Measurements from ENCODE around the gene MTHFD1L.

Gene MTHFD1L

GRCh38 chr6:150914372-150914771, 48.9 kb downstream of the MTHFD1L start:
- TF ChIP-seq EZH2phosphoT487 (conservative IDR thresholded peaks at IDR 0.05; ENCODE audit: low read length) (no peak), CTCF (IDR thresholded peaks at IDR 0.05; ENCODE audit: insufficient read depth, low read length, poor library complexity, severe bottlenecking) (no peak)
- Histone ChIP-seq H3K9me3 (ENCODE audit: insufficient read depth, low read length) (no peaks in the 10 kb centered on the region), H3K4me2 (ENCODE audit: low read depth, low read length, poor library complexity, severe bottlenecking) (no peak overlapping the region), H4K20me1 (ENCODE audit: low read depth, low read length) (no peaks in the 10 kb centered on the region), H2AFZ (ENCODE audit: low read depth, low read length, severe bottlenecking) (no peak overlapping the region), H3K36me3 (ENCODE audit: low read length) (peaks cover 14% of the 10 kb centered on the region; the same call in 1 of the 2 replicates), H3K27ac (ENCODE audit: low read depth, low read length) (no peak overlapping the region), H3K4me3 (ENCODE audit: insufficient read depth, low read length, poor library complexity, severe bottlenecking) (no peak overlapping the region), H3K27me3 (ENCODE audit: low read length) (no peaks in the 10 kb centered on the region), H3K9ac (ENCODE audit: low read length) (no peak overlapping the region), H3K79me2 (ENCODE audit: insufficient read depth, low read length) (no peaks in the 10 kb centered on the region), H3F3A (ENCODE audit: insufficient read depth) (no peaks in the 10 kb centered on the region; the same call in 1 of the 2 replicates), H3K9me2 (replicated peaks; ENCODE audit: insufficient read depth, low read length) (no peaks in the 10 kb centered on the region)

- H3K27ac ChIP-seq (ENCODE audit: low read depth, low read length), result no peak overlapping the region
Observed at GRCh38 chr6:150915131-150915879, 49.8 kb downstream of the MTHFD1L start.

GRCh38 chr6:150915880-150916265, 50.4 kb downstream of the MTHFD1L start:
- Histone ChIP-seq H3K36me3 (ENCODE audit: low read length) (peaks cover 12% of the 10 kb centered on the region; the same call in 1 of the 2 replicates), H3F3A (ENCODE audit: insufficient read depth) (no peaks in the 10 kb centered on the region; the same call in 1 of the 2 replicates), H3K9me3 (ENCODE audit: insufficient read depth, low read length) (no peaks in the 10 kb centered on the region), H3K4me2 (ENCODE audit: low read depth, low read length, poor library complexity, severe bottlenecking) (no peak overlapping the region), H3K9ac (ENCODE audit: low read length) (no peak overlapping the region), H2AFZ (ENCODE audit: low read depth, low read length, severe bottlenecking) (no peak overlapping the region), H3K4me3 (ENCODE audit: insufficient read depth, low read length, poor library complexity, severe bottlenecking) (no peak overlapping the region), H3K9me2 (replicated peaks; ENCODE audit: insufficient read depth, low read length) (no peaks in the 10 kb centered on the region), H3K27me3 (ENCODE audit: low read length) (no peaks in the 10 kb centered on the region), H3K27ac (ENCODE audit: low read depth, low read length) (no peak overlapping the region), H3K79me2 (ENCODE audit: insufficient read depth, low read length) (no peaks in the 10 kb centered on the region), H4K20me1 (ENCODE audit: low read depth, low read length) (no peaks in the 10 kb centered on the region)
- no peak for TF ChIP-seq CTCF (IDR thresholded peaks at IDR 0.05; ENCODE audit: insufficient read depth, low read length, poor library complexity, severe bottlenecking)
- no peak for TF ChIP-seq EZH2phosphoT487 (conservative IDR thresholded peaks at IDR 0.05; ENCODE audit: low read length)

More at GRCh38 chr6:150915131-150915879, 49.8 kb downstream of the MTHFD1L start:
- Histone ChIP-seq H3K9ac (ENCODE audit: low read length) (no peak overlapping the region), H3K9me2 (replicated peaks; ENCODE audit: insufficient read depth, low read length) (no peaks in the 10 kb centered on the region), H3K79me2 (ENCODE audit: insufficient read depth, low read length) (no peaks in the 10 kb centered on the region), H3K4me2 (ENCODE audit: low read depth, low read length, poor library complexity, severe bottlenecking) (no peak overlapping the region), H4K20me1 (ENCODE audit: low read depth, low read length) (no peaks in the 10 kb centered on the region), H3K9me3 (ENCODE audit: insufficient read depth, low read length) (no peaks in the 10 kb centered on the region), H3K36me3 (ENCODE audit: low read length) (peaks cover 14% of the 10 kb centered on the region; the same call in 1 of the 2 replicates), H3F3A (ENCODE audit: insufficient read depth) (no peaks in the 10 kb centered on the region; the same call in 1 of the 2 replicates), H3K27me3 (ENCODE audit: low read length) (no peaks in the 10 kb centered on the region), H2AFZ (ENCODE audit: low read depth, low read length, severe bottlenecking) (no peak overlapping the region), H3K4me3 (ENCODE audit: insufficient read depth, low read length, poor library complexity, severe bottlenecking) (no peak overlapping the region)
- TF ChIP-seq CTCF (IDR thresholded peaks at IDR 0.05; ENCODE audit: insufficient read depth, low read length, poor library complexity, severe bottlenecking), result no peak

All from SU-DHL-6 (cell line).